Esophagus squamous epithelium (tissue), 5 donors: ENCODE data around the gene LMX1B. TPM values are rescaled to one million over a fixed set of nuclear protein-coding genes. Genes with fewer than 3 reads are reported as not detected.

Experiments used
- DNase-seq: peaks from one replicate; lab custom pipeline; 2025; lab: John Stamatoyannopoulos, UW
- H3K27ac ChIP-seq, 4 donors: fragments of 200-600 bp; sonication (generic); one replicate each; pipeline ENCODE4 v1.5.1; 2016 to 2019; ENCODE audit warnings: mild to moderate bottlenecking in 1 of 4
- H3K27me3 ChIP-seq, 4 donors: fragments of 200-600 bp; sonication (generic); 1 replicate in 3 of 4; 2 replicates in 1 of 4; pipeline versions ENCODE4 v1.5.1 to v1.6.0; 2017 to 2021; ENCODE audit warnings: antibody characterized with exemption in 1 of 4
- H3K36me3 ChIP-seq, 3 donors: fragments of 200-600 bp; sonication (generic); one replicate each; pipeline ENCODE4 v1.5.1; 2016 to 2019
- H3K4me1 ChIP-seq, 3 donors: fragments of 200-600 bp; sonication (generic); one replicate each; pipeline ENCODE4 v1.5.1; 2017 to 2019
- H3K4me3 ChIP-seq, 4 donors: fragments of 200-600 bp; sonication (generic); 1 replicate in 3 of 4; 2 replicates in 1 of 4; pipeline ENCODE4 v1.5.1; 2016 to 2019; ENCODE audit warnings: mild to moderate bottlenecking in 2 of 4, moderate library complexity in 1 of 4
- H3K9me3 ChIP-seq, 3 donors: fragments of 200-600 bp; sonication (generic); one replicate each; pipeline ENCODE4 v1.5.1; 2016 to 2019
- CTCF ChIP-seq, 6 experiments: fragments of 450-650 bp in 4 of 6; fragments of 200-600 bp in 2 of 6; sonication (generic) in 2 of 6; IDR thresholded peaks; one replicate each; pipeline ENCODE4 v1.5.1; 2016 to 2019; ENCODE audit warnings: antibody characterized with exemption in 6 of 6, mild to moderate bottlenecking in 4 of 6, moderate library complexity in 4 of 6
- POLR2A ChIP-seq, 4 donors: fragments of 450-650 bp; IDR thresholded peaks; one replicate each; pipeline ENCODE4 v1.6.1; 2017; ENCODE audit warnings: antibody characterized with exemption in 4 of 4, mild to moderate bottlenecking in 4 of 4, moderate library complexity in 3 of 4
- WGBS, 2 donors: methylation state at CpG; one replicate each; pipeline ENCODE4 v1.1.5; 2018; 5-methylcytosine and 5-hydroxymethylcytosine counted together
- intact Hi-C: fragments of 100-400 bp; cut with DNase I; formaldehyde crosslinking; loops from one replicate; pipeline ENCODE4 v1.15.0; 2022
- total RNA-seq, 4 donors: library from RNA; depleted of rRNA; stranded (reverse); fragments of >200 nt; gene quantifications; one replicate each; pipeline ENCODE4 v1.1.0, GENCODE V29; 2016
- donor health status: DM: yes; HTN: yes; CAD: no.

LMX1B gene
- total RNA-seq, 4 donors from 2014 or later, result 0.23 TPM; not detected in 3

DNA sequence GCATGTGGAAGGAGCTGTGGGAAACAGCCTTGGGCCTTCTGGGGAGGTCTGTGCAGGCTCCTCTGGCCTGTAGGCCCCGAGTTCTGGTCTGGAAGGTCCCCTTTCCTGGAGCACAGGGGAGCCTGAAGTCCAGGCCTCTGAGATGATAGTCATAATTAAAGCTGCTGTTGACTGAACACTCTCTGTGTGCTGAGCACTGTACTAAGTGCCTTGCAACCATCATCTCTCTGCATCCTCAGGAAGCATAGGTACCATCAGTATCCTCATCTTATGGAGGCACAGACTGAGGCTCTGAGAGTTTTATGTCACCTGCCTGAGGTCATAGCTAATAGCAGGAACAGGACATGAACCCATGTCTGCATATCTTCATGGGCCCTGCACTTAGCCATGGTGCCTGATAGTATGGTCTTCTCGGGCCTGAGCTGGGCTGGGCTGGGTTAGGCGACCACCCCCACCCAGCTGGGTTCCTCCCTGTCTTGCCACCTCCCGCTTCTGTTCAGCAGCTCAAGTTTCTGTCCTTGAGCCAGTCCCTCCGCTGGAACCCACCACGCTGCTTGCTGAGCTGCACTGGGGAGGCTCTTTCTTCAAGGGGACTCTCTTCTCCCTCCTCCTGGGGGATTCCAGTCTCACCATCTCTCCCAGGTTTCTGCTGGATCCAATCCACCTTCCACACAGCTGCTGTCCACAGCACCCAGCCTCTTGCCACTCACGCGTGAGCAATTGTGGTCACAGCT lies 27.6 kb downstream of the LMX1B start:
- H3K9me3 ChIP-seq, result no peaks in the 10 kb centered on the region
- H3K27ac ChIP-seq, result no peak overlapping the region
- peaks cover 3 to 100% (median 18%) of the 10 kb centered on the region in 4 donors for H3K27me3 ChIP-seq
- H3K36me3 ChIP-seq, result no peaks in the 10 kb centered on the region
- 77 to 80% methylated on average over 5 of the region's 8 CpGs for WGBS, 2 donors
- intact Hi-C loops, result no loop called here
- TF ChIP-seq CTCF (IDR thresholded peaks at IDR 0.05), result no peak
- TF ChIP-seq POLR2A (IDR thresholded peaks at IDR 0.05), result no peak
- no peak for DNase-seq
- H3K4me3 ChIP-seq, result no peak overlapping the region
- peaks cover 0 to 13% (median 0%) of the 10 kb centered on the region in 3 donors for H3K4me1 ChIP-seq

- H3K36me3 ChIP-seq, result no peaks in the 10 kb centered on the region
- TF ChIP-seq CTCF (IDR thresholded peaks at IDR 0.05) (no peak), POLR2A (IDR thresholded peaks at IDR 0.05) (no peak)
- H3K27ac ChIP-seq, result no peak overlapping the region
- no peak for DNase-seq
- H3K4me3 ChIP-seq, result no peak overlapping the region
- WGBS, 2 donors, result 18 to 68% methylated on average over 4 to 13 of the region's 13 CpGs
- H3K9me3 ChIP-seq, result no peaks in the 10 kb centered on the region
- peaks cover 0 to 13% (median 0%) of the 10 kb centered on the region in 3 donors for H3K4me1 ChIP-seq
- intact Hi-C loops, result no loop called here
- peaks cover 3 to 100% (median 18%) of the 10 kb centered on the region in 4 donors for H3K27me3 ChIP-seq
These were observed 28.4 kb downstream of the LMX1B start for GRCh38 chr9:126642010-126642744.

- Histone ChIP-seq H3K9me3 (no peaks in the 10 kb centered on the region), H3K36me3 (no peaks in the 10 kb centered on the region), H3K27me3 (peaks cover 3 to 100% (median 15%) of the 10 kb centered on the region in 4 donors), H3K27ac (no peak overlapping the region), H3K4me1 (peaks cover 0 to 13% (median 0%) of the 10 kb centered on the region in 3 donors), H3K4me3 (no peak overlapping the region)
- intact Hi-C loops, result no loop called here
- no peak for DNase-seq
- WGBS, 2 donors, result 29 to 48% methylated on average over 2 to 6 of the region's 6 CpGs
- TF ChIP-seq CTCF (IDR thresholded peaks at IDR 0.05), result no peak
- TF ChIP-seq POLR2A (IDR thresholded peaks at IDR 0.05), result no peak
These were observed 29.1 kb downstream of the LMX1B start for GRCh38 chr9:126642839-126643238.

GRCh38 chr9:126643945-126644527 lies 30.3 kb downstream of the LMX1B start:
- Histone ChIP-seq H3K4me1 (peaks cover 0 to 2% (median 0%) of the 10 kb centered on the region in 3 donors), H3K27ac (no peak overlapping the region), H3K36me3 (no peaks in the 10 kb centered on the region), H3K9me3 (no peaks in the 10 kb centered on the region), H3K27me3 (peaks cover 0 to 100% (median 8%) of the 10 kb centered on the region in 4 donors), H3K4me3 (no peak overlapping the region)
- intact Hi-C loops, result no loop called here
- TF ChIP-seq POLR2A (IDR thresholded peaks at IDR 0.05), result no peak
- TF ChIP-seq CTCF (IDR thresholded peaks at IDR 0.05), result no peak
- DNase-seq, result no peak
- 16 to 26% methylated on average over 7 to 8 of the region's 16 CpGs for WGBS, 2 donors
